GM12878 (cell line): ENCODE measurements around the gene SNRPD3. TPM values are rescaled to one million over a fixed set of nuclear protein-coding genes. Genes with fewer than 3 reads are reported as not detected.

Experiments used
- ATAC-seq: fragments of 200-7000 bp; cut with Tn5 transposase; 3 replicates; pipeline ENCODE4 v1.9.1; 2020; ENCODE audit warnings: mild to moderate bottlenecking, moderate library complexity
- BruUV-seq: library from RNA; stranded (reverse); fragments of 400-500 nt; replicated peaks from 2 replicates; lab custom pipeline; 2021; lab: Mats Ljungman, UMichigan
- CTCF ChIA-PET: fragments of 300-600 bp; sonication (Branson Sonifier 250); formaldehyde crosslinking; extraction: SDS; loops from one replicate; lab custom pipeline; 2021; ENCODE audit warnings: inconsistent platforms; lab: Yijun Ruan, JAX
- POLR2A ChIA-PET: fragments of 350-600 bp; formaldehyde crosslinking; extraction: SDS; loops from one replicate; lab custom pipeline; 2021; ENCODE audit warnings: inconsistent platforms; lab: Charles Lee
- RAD21 ChIA-PET: fragments of 300-600 bp; sonication (Branson Sonifier 250); formaldehyde crosslinking; loops from one replicate; lab custom pipeline; 2023; ENCODE audit warnings: antibody characterized with exemption; ENCODE audit not compliant: unreplicated experiment; lab: Charles Lee
- SMC1A ChIA-PET: fragments of 300-600 bp; sonication (Branson Sonifier 250); formaldehyde crosslinking; loops from one replicate; lab custom pipeline; 2023; ENCODE audit not compliant: unreplicated experiment, uncharacterized antibody; lab: Charles Lee
- DNase-seq: peaks from one replicate; pipeline ENCODE4 v3.0.0-alpha.2; 2011; ENCODE audit warnings: low read depth, low spot score
- FAIRE-seq: peaks from 3 replicates; lab custom pipeline; 2011; peaks lifted over from hg19 to GRCh38; lab: Jason Lieb, UNC
- H2AFZ ChIP-seq: 2 replicates; pipeline ENCODE4 v1.6.0; 2011; ENCODE audit warnings: low read depth, low read length, control low read depth; ENCODE audit not compliant: control insufficient read depth
- H3K27ac ChIP-seq: 2 replicates; pipeline ENCODE4 v1.5.1; 2011; ENCODE audit warnings: control low read depth; ENCODE audit not compliant: control insufficient read depth, insufficient read depth
- H3K27me3 ChIP-seq, 2 experiments: replicated peaks in 1 of 2; 2 replicates each; pipeline versions ENCODE4 v1.6.0 to v1.6.1; 2011; ENCODE audit warnings: low read length in 1 of 2; ENCODE audit not compliant: control insufficient read depth in 2 of 2, insufficient read depth in 2 of 2
- H3K36me3 ChIP-seq, 2 experiments: 2 replicates each; pipeline ENCODE4 v1.5.1; 2011; ENCODE audit warnings: low read length in 1 of 2; ENCODE audit not compliant: control insufficient read depth in 2 of 2, insufficient read depth in 2 of 2
- H3K4me1 ChIP-seq: 2 replicates; pipeline ENCODE4 v1.6.1; 2011; ENCODE audit warnings: mild to moderate bottlenecking, low read length, moderate library complexity, mixed read lengths; ENCODE audit not compliant: control insufficient read depth, insufficient read depth
- H3K4me2 ChIP-seq: 2 replicates; pipeline ENCODE4 v1.6.0; 2011; ENCODE audit warnings: control low read depth; ENCODE audit not compliant: control insufficient read depth, insufficient read depth
- H3K4me3 ChIP-seq: fragments of 200-600 bp; sonication (generic); 2 replicates; pipeline ENCODE4 v1.5.1; 2016
- H3K79me2 ChIP-seq: 2 replicates; pipeline ENCODE4 v1.6.0; 2011; ENCODE audit warnings: low read length; ENCODE audit not compliant: control insufficient read depth, insufficient read depth
- H3K9ac ChIP-seq: 2 replicates; pipeline ENCODE4 v1.8.0; 2011; ENCODE audit warnings: low read length, control low read depth, mixed read lengths; ENCODE audit not compliant: control insufficient read depth, insufficient read depth
- H3K9me3 ChIP-seq: replicated peaks from 3 replicates; pipeline ENCODE4 v1.5.1; 2011; ENCODE audit warnings: mild to moderate bottlenecking, low read length; ENCODE audit not compliant: control insufficient read depth, insufficient read depth
- H4K20me1 ChIP-seq: 2 replicates; pipeline ENCODE4 v1.6.0; 2011; ENCODE audit not compliant: control insufficient read depth, insufficient read depth
- ATF7 ChIP-seq: fragments of 450-650 bp; IDR thresholded peaks from 2 replicates; pipeline ENCODE4 v1.6.1; 2016; ENCODE audit warnings: low read depth, mild to moderate bottlenecking
- BMI1 ChIP-seq: fragments of 450-650 bp; IDR thresholded peaks from 2 replicates; pipeline ENCODE4 v1.6.1; 2016; ENCODE audit warnings: mild to moderate bottlenecking, moderate library complexity, borderline replicate concordance
- GABPA ChIP-seq: IDR thresholded peaks from 2 replicates; pipeline ENCODE4 v1.6.1; 2014; ENCODE audit warnings: antibody characterized with exemption, low read depth, mild to moderate bottlenecking, inconsistent platforms
- IRF4 ChIP-seq: IDR thresholded peaks from 2 replicates; pipeline ENCODE4 v1.6.1; 2011; ENCODE audit warnings: low read depth, low read length
- KAT2A ChIP-seq: conservative IDR thresholded peaks from 2 replicates; pipeline ENCODE4 v1.6.1; 2011; ENCODE audit warnings: low read depth, low read length; ENCODE audit not compliant: control insufficient read depth
- KLF5 ChIP-seq: fragments of 450-650 bp; IDR thresholded peaks from 2 replicates; pipeline ENCODE4 v1.6.1; 2014; ENCODE audit warnings: mild to moderate bottlenecking; ENCODE audit not compliant: partially characterized antibody
- MTA2 ChIP-seq: fragments of 450-650 bp; IDR thresholded peaks from 2 replicates; pipeline ENCODE4 v1.6.1; 2016; ENCODE audit warnings: low read depth, mild to moderate bottlenecking, moderate library complexity
- MYB ChIP-seq: fragments of 150-350 bp; IDR thresholded peaks from 2 replicates; pipeline ENCODE4 v1.6.1; 2014; ENCODE audit warnings: mild to moderate bottlenecking, low read depth, low read length, borderline replicate concordance
- POLR2A ChIP-seq: IDR thresholded peaks from 2 replicates; pipeline ENCODE4 v1.6.1; 2011; ENCODE audit warnings: low read depth, mild to moderate bottlenecking, low read length
- POU2F2 ChIP-seq: IDR thresholded peaks from 3 replicates; pipeline ENCODE4 v1.6.1; 2011; ENCODE audit warnings: low read depth, mild to moderate bottlenecking, low read length, borderline replicate concordance
- RB1 ChIP-seq: fragments of 450-650 bp; formaldehyde crosslinking; IDR thresholded peaks from 2 replicates; pipeline ENCODE4 v1.6.1; 2017; ENCODE audit warnings: mild to moderate bottlenecking, borderline replicate concordance
- TBL1XR1 ChIP-seq: IDR thresholded peaks from 2 replicates; pipeline ENCODE4 v1.6.1; 2012; ENCODE audit warnings: low read depth, low read length, improper control_type of control experiment
- ZNF207 ChIP-seq: fragments of 450-650 bp; IDR thresholded peaks from 2 replicates; pipeline ENCODE4 v1.6.1; 2014; ENCODE audit warnings: antibody characterized with exemption, mild to moderate bottlenecking, borderline replicate concordance
- WGBS: methylation state at CpG from one replicate; pipeline ENCODE4 v1.1.6; 2016; ENCODE audit warnings: low lambda C conversion rate; ENCODE audit not compliant: insufficient replicate concordance, insufficient coverage; ENCODE audit errors: missing lambda C conversion rate; 5-methylcytosine and 5-hydroxymethylcytosine counted together
- in situ Hi-C: fragments of 300-500 bp; cut with MboI; formaldehyde crosslinking; loops from 9 replicates; pipeline ENCODE4 v1.14.3; 2018; ENCODE audit warnings: mixed read lengths
- intact Hi-C: fragments of 100-400 bp; cut with micrococcal nuclease; formaldehyde crosslinking; loops from one replicate; pipeline ENCODE4 v1.14.2; 2022; ENCODE audit not compliant: unreplicated experiment
- polyA plus RNA-seq, 11 experiments: library from polyadenylated mRNA; depleted of rRNA in 4 of 11; unstranded in 6 of 11; stranded (reverse) in 5 of 11; fragments of >200 nt; fragmentation: Nextera tagmentation in 4 of 11; fragmentation: Illumina TruSeq in 1 of 11; extraction: Ambion mirVana in 4 of 11; extraction: Trizol in 1 of 11; gene quantifications; 1 replicate in 1 of 11; 2 replicates in 10 of 11; pipeline versions ENCODE4 v1.2.1 to v1.2.3, GENCODE V29; 2011 to 2016; ENCODE audit warnings: inconsistent platforms in 2 of 11, missing spikeins in 2 of 11, low read depth in 1 of 11
- total RNA-seq, 4 experiments: library from RNA; depleted of rRNA in 3 of 4; stranded (reverse); fragments of >200 nt in 3 of 4; fragmentation: Illumina TruSeq in 1 of 4; extraction: Trizol in 1 of 4; gene quantifications; 2 replicates each; pipeline versions ENCODE4 v1.2.1 to v1.2.3, GENCODE V29; 2013 to 2021
- TF ChIP-seq, protein P1 (sequence below): IDR thresholded peaks from 2 replicates; pipeline ENCODE4 v1.6.1; 2011; ENCODE audit warnings: borderline replicate concordance, low read depth, mild to moderate bottlenecking, moderate library complexity, low read length; ENCODE audit not compliant: insufficient read depth, poor library complexity, severe bottlenecking
- TF ChIP-seq, protein P2 (sequence below): fragments of 450-650 bp; formaldehyde crosslinking; IDR thresholded peaks from 2 replicates; pipeline ENCODE4 v1.4.0; 2020; ENCODE audit warnings: mild to moderate bottlenecking, moderate library complexity
- TF ChIP-seq, protein P3 (sequence below): fragments of 450-650 bp; IDR thresholded peaks from 2 replicates; pipeline ENCODE4 v1.6.1; 2017; ENCODE audit warnings: borderline replicate concordance

SNRPD3 gene
- total and polyA plus RNA-seq, 10 of the 15 experiments (the other 5 are each of a cell fraction or from before 2014, with no cell fraction given), result 112 to 324 (median 242) TPM

DNA sequence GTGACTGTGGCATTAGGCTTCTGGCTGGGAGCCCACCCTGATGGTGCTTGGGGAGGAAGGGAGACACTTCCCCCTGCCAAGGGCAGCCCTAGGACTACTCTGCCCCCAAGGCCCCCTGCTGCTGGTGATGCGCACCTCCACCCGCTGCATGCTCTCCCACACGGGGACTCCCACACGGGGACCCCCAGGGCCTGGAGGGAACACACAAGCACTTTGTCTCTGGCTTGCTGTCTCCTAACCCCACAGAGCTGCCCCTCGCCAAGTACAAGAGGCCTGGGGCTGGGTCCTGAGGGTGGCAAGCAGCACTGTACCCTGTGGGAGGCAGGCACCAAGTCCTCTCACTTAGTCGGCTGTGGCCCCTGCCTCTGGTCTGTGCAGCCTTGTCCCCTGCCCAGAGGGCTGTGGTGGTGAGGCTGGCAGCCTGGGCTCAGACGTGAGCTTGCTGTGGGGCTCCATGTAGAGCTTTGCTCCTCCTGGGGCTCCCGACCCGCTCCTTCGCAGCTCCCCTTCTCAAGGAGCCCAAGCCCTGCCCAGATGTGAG lies 29.1 kb downstream of the SNRPD3 start:
- H3K4me3 ChIP-seq, result no peak overlapping the region
- H3K27me3 ChIP-seq, result no peaks in the 10 kb centered on the region
- intact Hi-C loops, result no loop called here
- POLR2A ChIA-PET, result no interaction called here
- CTCF ChIA-PET, result no interaction called here
- no peak overlapping the region for H2AFZ ChIP-seq
- TF ChIP-seq TBL1XR1 (no peak), POLR2A (no peak), GABPA (no peak), KLF5 (no peak), BMI1 (no peak), POU2F2 (no peak), KAT2A (no peak), IRF4 (no peak), RB1 (no peak), MTA2 (no peak), ATF7 (no peak), MYB (no peak), ZNF207 (no peak)
- TF ChIP-seq, protein P1, sequence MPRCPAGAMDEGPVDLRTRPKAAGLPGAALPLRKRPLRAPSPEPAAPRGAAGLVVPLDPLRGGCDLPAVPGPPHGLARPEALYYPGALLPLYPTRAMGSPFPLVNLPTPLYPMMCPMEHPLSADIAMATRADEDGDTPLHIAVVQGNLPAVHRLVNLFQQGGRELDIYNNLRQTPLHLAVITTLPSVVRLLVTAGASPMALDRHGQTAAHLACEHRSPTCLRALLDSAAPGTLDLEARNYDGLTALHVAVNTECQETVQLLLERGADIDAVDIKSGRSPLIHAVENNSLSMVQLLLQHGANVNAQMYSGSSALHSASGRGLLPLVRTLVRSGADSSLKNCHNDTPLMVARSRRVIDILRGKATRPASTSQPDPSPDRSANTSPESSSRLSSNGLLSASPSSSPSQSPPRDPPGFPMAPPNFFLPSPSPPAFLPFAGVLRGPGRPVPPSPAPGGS, result no peak
- TF ChIP-seq, protein P2, sequence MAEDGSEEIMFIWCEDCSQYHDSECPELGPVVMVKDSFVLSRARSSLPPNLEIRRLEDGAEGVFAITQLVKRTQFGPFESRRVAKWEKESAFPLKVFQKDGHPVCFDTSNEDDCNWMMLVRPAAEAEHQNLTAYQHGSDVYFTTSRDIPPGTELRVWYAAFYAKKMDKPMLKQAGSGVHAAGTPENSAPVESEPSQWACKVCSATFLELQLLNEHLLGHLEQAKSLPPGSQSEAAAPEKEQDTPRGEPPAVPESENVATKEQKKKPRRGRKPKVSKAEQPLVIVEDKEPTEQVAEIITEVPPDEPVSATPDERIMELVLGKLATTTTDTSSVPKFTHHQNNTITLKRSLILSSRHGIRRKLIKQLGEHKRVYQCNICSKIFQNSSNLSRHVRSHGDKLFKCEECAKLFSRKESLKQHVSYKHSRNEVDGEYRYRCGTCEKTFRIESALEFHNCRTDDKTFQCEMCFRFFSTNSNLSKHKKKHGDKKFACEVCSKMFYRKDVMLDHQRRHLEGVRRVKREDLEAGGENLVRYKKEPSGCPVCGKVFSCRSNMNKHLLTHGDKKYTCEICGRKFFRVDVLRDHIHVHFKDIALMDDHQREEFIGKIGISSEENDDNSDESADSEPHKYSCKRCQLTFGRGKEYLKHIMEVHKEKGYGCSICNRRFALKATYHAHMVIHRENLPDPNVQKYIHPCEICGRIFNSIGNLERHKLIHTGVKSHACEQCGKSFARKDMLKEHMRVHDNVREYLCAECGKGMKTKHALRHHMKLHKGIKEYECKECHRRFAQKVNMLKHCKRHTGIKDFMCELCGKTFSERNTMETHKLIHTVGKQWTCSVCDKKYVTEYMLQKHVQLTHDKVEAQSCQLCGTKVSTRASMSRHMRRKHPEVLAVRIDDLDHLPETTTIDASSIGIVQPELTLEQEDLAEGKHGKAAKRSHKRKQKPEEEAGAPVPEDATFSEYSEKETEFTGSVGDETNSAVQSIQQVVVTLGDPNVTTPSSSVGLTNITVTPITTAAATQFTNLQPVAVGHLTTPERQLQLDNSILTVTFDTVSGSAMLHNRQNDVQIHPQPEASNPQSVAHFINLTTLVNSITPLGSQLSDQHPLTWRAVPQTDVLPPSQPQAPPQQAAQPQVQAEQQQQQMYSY (CRISPR knock-in tag), result no peak
- TF ChIP-seq, protein P3, sequence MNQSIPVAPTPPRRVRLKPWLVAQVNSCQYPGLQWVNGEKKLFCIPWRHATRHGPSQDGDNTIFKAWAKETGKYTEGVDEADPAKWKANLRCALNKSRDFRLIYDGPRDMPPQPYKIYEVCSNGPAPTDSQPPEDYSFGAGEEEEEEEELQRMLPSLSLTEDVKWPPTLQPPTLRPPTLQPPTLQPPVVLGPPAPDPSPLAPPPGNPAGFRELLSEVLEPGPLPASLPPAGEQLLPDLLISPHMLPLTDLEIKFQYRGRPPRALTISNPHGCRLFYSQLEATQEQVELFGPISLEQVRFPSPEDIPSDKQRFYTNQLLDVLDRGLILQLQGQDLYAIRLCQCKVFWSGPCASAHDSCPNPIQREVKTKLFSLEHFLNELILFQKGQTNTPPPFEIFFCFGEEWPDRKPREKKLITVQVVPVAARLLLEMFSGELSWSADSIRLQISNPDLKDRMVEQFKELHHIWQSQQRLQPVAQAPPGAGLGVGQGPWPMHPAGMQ, result no peak
- FAIRE-seq (no peak), ATAC-seq (no peak), DNase-seq (no peak)
- H3K9me3 ChIP-seq, result no peaks in the 10 kb centered on the region
- no peak overlapping the region for H3K9ac ChIP-seq
- H3K79me2 ChIP-seq, result no peaks in the 10 kb centered on the region
- H3K27ac ChIP-seq, result no peak overlapping the region
- H4K20me1 ChIP-seq, result no peaks in the 10 kb centered on the region
- RAD21 ChIA-PET, result no interaction called here
- in situ Hi-C loops, result no loop called here
- SMC1A ChIA-PET, result no interaction called here
- H3K4me1 ChIP-seq, result no peaks in the 10 kb centered on the region
- 62% methylated on average over 10 of the region's 10 CpGs for WGBS
- H3K36me3 ChIP-seq, result no peaks in the 10 kb centered on the region
- BruUV-seq, result no TSS peak
- no peak overlapping the region for H3K4me2 ChIP-seq
